ENCODE measurements around the gene PPM1N.

DNA sequence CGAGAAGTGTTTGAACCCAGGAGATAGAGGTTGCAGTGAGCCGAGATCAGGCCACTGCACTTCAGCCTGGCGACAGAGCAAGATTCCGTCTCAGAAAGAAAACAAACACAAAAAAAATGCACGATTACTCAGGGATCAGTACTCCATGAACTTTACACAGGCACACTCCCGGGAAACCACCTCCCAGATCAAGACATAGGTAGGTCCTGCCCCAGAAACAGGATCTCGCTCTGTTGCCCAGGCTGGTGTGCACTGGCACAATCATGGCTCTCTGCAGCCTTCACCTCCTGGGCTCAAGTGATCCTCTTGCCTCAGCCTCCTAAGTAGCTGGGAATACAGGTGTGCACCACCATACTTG is 20.2 kb downstream of the PPM1N start:
- no peak for TF ChIP-seq GATA2 (IDR thresholded peaks at IDR 0.05; ENCODE audit: low read depth, low read length)
- no peak for TF ChIP-seq GATA3 (IDR thresholded peaks at IDR 0.05; ENCODE audit: low read depth, low read length)

All from SH-SY5Y (cell line).